Activated CD4-positive, CD25-positive, alpha-beta regulatory T cell treated with anti-CD3 and anti-CD28 coated beads, Interleukin-2, amount 50 U/mL, for 24 hours (primary cell): ENCODE results near the gene MTA1.

Experiments
- ATAC-seq, 2 donors: fragments of 150-1000 bp; cut with Tn5 transposase; one replicate each; pipeline ENCODE4 v1.10.0; 2021; ENCODE audit warnings: mild to moderate bottlenecking in 1 of 2, moderate library complexity in 1 of 2

Gene MTA1

DNA sequence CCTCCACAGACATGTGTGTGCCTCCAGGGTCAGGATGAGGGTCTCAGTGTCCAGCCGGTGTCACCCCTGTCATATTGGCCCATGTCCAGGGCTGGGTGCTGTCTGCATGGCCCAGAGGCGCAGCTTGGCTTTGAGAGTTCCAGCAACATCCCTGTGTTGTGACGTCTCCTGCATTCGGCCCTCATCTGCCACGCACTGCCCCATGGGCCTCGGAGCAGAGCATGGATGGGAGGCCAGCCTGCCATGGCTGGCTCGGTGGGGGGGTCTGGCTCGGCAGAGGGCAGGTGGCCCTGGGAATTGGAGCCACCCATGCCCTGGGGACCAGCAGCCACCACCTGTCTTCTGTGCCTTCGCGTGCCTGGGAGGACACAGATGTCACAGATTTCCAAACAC, 32.1 kb upstream of the MTA1 start:
- ATAC-seq: no peak

DNA sequence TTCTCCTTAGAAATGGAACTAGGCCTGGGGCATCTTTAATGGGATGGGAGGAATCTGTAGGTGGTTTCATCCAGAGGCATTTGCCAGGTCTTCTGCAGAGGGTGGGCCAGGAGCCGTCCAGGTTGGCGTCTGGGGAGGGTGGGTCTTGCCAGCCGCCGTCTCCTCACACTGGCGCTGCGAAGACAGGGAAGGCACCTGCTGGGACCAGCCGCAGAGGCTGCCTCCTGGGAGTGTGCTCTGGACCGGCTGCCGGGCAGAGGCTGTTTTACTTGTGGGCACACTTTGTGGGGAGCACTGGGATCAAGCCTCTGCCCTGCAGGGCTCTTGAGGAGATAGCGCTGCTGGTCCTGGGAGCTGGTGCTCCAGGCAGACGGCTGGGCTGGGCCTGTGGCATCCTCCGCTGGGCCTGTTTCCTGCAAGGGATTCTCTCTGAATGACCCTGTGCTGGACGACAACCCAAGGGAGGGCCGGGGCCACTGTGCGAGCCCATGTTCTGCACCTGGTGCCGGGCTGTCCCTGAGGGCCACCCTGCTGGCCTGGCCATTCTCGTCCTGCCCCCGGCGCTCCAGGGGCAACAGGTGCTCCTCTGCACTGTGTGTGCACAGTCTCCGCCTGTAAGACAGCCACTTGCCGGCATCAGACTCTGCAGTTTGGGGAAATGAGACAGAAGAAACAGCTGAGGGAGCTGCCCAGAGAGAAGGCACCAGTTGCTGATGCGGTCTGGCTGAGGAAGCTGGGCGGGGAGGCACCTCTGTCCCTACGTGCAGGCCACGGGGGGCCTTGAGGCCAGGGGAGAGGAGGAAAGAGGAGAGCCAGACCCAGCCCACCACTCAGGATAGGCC, 31.3 kb upstream of the MTA1 start:
- no peak for ATAC-seq

DNA sequence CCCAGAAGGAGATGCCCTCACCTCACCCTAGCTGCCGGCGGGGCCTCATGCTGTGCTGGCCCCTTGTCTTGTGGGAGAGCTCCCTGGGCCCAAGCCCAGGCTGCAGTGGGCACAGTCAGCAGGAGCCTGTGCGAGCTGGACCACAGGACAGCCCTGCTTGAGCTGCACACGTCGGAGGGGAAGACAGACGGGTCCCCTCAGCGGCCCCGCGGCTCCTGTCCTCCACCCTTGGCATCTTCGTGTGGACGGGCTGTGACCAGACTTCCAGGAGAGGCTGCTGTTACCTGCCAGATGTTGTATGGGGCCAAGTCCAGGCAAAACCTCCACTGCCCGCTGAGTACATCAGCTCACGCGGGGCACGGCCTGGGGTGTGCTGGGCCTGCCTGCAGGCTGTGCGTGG, 30.7 kb upstream of the MTA1 start:
- ATAC-seq: no peak

DNA sequence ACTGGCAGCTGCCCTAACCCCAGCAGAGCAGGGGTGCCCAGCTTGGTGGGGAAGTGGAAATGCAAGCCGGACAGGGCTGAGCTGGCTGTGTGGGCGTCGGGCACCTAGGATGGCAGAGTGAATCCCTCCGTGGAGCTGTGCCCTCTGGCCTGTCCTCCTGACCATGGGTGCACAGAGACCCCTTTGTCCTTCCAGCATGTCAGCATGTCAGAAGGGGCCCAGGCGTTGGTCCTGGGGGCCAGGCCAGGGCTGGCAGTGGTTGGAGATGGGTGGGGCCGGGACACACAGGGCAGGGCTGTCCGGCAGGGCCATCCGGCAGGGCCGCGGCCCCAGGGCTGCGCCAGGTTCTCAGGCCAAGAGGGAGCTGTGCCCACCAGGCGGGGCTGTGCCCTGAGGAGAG, 30.1 kb upstream of the MTA1 start:
- ATAC-seq: no peak

DNA sequence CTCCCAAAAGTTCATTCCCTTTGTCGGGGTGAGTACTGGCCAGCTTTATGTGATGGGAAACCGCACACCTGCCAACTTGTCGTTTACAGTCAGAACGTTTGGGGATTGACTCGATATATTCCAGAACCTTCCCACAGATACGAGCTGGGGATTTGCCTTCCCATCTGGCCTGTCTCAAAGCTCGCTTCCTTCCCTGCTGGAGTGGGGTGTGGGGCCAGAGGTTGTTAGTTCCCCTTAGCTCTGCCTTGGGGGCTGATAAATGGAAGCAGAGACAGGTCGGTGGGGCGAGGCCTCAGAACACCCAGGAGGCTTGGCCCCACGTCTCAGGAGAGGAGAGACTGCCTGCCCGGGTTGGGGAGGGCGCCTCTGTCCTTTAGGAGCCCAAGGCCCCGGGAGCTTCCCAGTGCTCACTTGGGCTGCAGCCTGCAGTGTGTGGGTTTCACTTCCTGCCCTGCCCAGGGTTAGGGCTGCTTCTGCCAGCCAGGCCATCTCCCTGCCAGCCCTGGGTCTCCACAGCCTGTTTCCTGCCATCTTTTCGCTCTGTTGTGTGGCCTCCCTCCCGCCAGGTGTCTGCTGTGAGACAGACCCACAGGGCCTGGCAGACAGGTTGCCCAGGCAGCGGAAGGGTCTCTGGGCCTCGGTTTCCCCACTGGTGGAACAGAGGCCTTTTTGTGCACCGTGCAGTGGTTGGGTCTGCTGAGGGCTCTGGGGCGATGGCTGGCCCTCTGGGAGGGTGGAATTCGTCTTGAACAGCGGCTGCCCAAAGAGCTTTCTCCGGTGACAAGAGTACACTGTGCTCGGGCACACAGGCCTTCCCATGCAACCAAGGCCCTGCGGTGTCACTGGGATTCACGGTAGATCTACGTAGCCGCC, 29.4 kb upstream of the MTA1 start:
- peak in 1 of 2 donors; percentile 24 for ATAC-seq

DNA sequence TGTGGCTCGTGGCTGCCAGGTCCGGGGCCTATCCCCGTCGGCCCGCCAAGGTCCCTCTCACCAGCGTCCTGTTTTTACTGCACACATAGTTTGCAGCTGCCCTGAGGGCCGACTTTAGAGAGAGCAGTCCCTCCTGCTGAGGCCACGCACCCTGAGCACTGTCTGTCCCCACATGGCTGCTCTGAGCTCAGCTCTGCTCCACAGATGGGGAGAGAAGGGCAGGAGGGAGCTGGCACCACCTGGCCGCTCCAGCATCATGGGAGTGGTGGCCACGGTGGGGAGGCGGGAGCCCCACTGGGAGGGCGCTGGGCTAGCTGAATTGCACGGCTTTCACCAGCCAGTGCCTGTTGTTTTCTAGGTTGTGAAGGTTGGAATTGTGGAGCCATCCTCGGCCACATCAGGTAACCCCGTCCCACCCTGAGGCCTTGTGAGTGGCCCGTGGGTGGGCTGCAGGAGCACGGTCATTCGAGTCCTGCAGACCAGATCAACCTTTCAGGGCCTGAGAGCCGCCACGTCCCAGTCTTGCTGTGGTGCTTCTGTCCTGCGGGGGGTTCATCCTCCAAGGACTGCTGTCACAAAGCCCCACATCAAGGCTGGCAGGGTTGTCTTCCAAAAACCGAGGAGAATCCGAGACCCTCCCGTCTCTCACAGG, 28.7 kb upstream of the MTA1 start:
- no peak for ATAC-seq

DNA sequence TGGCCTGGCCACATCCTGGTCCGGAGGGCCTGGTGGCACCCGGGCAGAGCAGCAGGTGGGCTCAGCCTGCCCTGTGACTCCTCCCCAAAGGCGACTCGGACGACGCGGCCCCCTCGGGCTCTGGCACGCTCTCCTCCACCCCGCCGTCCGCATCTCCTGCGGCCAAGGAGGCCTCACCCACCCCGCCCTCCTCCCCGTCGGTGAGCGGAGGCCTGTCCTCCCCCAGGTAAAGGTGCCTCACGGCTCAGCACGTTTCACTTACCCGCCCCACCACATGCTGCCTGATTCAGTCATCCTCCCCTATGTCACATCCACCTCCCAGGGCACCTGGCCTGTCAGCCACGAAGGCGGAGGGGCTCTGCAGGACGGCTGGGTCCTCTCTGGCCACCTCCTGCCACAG, 28.1 kb upstream of the MTA1 start:
- no peak for ATAC-seq

DNA sequence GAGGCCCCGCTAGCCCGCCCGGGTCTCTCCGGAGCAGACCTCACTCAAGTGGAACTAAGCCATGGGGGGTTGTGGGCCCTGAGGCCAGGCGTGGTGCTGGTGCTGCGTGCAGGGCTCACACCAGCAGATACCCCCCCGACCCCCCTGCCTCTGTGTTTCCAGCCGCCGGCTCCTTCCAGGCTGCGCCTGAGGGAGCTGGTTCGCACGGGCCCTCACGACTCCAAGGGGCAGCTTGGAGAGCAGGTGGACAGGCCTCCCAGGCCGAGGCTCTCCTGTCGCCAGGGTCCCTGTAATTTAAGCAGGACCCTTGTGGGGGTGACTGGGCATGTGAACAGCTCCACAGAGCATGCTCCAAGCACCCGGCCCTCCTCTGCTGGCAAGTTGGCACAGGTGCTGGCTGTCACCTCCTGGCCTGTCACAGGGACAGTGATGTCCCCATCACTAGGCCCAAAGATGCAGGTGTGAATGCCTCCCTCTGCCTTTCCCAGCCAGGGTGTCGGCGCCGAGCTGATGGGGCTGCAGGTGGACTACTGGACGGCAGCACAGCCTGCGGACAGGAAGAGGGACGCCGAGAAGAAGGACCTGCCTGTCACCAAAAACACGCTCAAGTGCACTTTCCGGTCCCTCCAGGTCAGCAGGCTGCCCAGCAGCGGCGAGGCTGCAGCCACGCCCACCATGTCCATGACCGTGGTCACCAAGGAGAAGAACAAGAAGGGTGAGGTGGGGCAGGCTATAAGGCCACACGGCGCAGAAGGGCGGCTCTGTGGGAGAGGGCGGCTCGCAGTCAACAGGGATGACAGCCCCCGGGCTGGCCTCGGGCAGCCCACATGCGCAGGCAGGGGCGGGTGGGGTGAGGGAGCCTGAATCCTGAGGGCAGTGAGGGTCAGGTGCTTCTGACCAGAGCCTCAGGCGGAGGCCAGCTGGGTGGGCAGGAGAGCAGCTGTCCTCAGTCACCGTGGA, 27.2 kb upstream of the MTA1 start:
- no peak for ATAC-seq

DNA sequence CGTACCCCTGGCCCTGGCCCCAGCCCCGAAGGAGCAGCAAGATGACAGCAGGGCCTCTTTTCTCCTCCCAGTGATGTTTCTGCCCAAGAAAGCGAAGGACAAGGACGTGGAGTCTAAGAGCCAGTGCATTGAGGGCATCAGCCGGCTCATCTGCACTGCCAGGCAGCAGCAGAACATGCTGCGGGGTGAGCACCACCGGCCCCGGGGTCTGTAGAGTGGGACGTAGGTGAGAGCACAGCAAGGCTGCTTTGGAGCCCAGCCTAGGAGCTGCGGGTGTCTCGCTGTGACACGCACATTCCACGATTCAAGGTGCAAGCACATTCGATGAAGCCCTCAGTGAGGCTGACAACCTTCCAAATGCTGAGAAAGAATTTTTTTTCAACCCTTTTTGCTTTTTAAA, 26.5 kb upstream of the MTA1 start:
- no peak for ATAC-seq

DNA sequence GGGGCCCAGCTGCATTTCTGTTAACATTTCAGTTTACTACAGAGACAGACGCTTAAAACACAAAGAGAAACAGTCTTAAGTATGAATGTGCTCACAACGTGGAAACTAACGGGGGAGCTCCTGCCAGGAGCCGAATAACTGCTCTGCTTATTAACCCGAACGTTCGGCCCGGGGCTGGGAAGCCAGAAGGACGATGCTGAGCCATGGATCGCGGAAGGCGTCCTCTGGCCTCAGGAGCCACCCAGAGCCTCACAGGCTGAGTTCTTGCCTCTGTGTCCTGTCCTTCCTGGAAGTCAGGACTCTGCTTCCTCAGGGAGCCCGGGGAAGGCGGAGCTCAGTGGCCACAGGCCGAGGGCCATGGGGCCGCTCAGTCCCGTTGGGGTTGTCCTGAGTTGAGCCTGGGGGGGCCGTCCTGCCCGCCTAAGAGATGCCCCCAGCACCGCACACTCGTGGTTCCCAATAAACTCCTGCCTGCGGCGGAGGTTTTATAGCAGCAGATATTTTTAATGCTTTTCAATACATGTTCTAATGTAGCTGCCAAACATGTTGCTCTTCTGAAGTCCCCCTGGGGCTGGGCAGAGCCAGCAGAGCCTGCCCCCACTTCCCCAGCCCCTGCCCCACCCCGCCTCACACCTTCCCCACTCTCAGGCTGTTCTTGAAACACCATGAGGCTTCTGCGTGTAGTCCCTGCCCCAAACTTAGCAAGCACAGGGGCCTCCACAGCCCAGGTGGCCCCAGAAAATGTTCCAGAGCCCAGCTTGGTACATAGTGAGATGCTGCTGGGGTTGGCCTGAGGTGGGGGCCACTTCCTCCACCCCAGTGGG, 24.7 kb upstream of the MTA1 start:
- no peak for ATAC-seq

DNA sequence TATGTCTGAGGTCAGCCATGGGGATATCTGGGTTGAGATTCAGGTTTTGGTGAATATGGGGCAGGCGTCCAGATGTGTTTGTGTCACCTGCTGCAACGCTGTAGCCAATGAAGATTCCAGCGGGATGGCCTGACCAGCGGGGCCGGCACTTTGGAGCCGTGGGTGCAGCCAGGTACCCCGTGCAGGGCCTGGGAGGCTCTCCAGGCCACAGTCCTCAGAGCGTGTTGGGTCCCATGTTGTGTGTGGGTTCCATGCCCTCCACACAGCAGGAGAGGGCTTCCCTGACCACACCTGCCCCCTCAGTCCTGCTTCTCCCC, 24.1 kb upstream of the MTA1 start:
- ATAC-seq: no peak

DNA sequence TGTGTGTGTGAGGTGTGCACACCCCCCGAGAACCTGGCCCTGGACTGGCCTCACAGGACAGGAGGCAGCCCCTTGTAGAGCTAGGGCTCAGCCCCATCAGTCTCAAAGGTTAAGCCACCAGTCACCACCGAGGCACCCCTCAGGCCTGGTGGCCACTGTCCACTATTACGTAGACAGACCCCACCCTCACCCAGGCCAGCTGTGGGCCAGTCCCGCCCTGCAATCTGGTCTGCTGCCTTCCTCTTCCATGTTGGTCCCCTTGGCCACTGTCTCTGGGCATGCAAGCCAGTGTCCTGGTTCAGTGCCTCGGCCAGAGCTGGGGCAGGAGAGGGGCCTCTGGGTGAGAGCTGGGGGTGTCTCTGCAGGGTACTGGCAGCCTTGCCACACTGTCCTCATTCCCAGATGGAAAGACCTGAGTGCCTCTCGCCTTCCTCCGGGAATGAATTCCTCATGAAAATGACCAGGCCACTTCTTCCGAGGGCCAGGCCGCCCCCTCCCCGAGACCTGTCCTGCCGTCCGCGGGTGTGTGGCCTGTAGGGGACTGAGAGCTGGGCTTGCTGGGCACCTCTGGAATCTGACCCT, 22.2 kb upstream of the MTA1 start:
- ATAC-seq: no peak

DNA sequence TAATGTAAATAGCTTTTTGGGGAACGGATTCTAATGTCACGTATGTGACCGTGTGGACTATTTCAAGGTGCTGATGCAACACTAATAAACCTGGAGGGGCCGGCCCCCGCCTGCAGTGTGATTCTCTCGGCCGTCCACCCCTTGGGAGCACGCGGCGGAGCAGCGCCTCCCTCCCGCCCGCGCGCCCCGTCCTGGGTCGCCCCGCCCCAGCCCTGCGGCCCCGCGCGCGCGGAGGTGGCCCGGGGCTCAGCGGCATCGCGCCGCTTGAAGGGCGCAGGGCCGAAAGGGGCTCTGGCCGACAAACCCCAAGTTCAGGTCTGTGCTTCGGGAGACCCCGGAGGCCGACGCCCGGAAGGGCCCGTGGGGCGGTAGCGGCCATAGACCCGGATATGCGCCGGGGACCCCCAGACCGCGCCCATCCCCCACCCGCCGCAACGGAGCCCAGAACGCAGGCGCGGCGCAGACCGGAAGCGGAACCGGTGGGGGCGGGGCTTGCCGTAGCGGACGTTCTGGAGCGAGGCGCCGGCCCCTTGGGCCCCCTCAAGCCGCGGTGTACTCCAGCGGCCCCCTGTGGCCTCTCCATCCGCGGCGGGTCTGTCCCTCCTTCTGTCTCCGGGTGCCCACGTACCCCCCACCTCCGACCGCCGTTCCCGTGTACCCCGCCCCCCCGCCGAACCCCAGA, 21.4 kb upstream of the MTA1 start, which contains the start of gene TEX22:
Gene TEX22, plus strand, starts transcription at position 495 of the 682 bp plus-strand sequence. CDS start 803 bp downstream, outside the sequence.
- peak; percentile 86 to 87 for ATAC-seq

DNA sequence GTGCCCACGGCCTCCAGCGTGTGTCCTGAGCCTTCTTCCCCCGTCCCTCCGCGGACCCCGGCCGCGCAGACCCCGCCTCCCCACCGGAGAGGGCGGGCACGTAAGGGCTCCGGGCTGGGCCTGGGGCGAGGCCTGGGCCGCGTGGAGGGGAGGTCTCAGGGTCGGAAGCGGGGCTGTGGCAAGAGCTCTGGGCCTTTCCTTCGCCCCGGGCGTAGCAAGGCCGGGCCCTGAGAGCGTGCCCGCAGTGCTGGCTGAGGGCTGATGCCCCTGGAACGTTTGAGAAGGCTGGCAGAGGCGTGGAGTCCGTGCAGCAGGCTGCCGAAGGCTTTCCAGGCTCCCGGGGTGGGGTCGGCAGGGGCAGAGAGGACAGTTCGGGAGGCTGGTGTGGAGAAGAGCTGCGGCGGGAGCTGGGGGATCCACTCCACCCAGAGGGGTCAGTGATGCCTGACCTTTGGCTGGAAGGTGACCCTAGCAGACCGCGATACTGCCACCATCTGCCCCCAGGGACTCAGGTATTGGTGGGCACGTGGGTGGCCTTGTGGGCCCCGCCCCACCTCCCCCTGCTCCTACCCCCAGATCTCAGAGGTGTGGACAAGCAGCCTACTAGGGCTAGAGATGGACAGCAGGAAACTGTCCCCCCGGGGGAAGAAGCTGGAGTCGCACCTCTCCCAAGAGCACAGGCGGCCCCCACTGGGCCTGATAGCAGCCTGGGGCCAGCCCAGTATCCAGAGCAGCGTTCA, 20.7 kb upstream of the MTA1 start:
- peak; percentile 36 to 58 for ATAC-seq

DNA sequence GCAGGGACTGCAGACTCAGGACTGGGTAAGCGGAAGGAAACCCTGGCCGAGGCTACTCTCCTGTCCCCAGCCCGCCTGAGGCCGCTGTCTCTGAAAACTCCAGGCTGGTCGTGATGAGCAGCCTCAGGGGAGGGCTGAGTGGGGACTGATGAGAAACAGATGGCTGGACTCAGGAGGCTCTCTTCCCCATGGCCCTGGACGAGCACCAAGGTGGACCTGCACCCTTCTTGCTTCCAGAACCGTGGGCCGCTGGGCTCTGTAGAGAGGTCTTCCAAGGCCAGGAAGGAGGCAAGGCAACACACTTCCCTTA, 20.2 kb upstream of the MTA1 start:
- ATAC-seq: no peak

DNA sequence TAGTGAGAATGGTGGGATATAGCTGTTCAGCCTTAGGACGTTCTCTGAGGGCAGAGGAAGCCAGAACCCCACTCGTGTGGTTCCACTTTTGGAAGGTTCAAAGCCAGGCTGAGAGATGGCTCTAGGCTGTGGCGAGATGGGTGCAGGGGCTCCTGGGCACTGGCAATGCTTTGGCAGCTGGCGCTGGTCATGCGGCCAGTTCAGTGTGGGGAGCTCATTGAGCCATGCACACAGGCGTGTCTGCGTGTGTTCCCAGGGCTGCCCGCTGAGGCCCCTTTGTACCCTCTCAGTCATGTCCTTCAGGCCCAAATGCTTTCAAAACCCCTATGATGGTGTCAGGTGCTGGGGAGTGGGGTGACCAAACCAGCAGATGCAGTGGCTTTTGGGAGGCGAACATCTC, 19.6 kb upstream of the MTA1 start:
- no peak for ATAC-seq

DNA sequence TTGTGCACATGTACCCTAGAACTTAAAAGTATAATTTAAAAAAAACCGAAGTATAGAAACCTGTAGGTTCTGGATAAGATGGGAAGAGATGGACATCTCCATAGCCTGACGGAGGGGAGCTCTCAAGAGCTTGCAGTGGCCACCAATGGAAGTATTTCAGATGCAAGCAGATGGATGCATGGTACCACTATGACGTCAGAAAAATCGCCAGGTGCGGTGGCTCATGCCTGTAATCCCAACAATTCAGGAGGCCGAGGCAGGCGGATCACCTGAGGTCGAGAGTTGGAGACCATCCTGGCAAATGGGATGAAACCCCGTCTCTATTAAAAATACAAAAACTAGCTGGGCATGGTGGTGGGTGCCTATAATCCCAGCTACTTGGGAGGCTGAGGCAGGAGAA, 17.9 kb upstream of the MTA1 start:
- ATAC-seq: no peak

DNA sequence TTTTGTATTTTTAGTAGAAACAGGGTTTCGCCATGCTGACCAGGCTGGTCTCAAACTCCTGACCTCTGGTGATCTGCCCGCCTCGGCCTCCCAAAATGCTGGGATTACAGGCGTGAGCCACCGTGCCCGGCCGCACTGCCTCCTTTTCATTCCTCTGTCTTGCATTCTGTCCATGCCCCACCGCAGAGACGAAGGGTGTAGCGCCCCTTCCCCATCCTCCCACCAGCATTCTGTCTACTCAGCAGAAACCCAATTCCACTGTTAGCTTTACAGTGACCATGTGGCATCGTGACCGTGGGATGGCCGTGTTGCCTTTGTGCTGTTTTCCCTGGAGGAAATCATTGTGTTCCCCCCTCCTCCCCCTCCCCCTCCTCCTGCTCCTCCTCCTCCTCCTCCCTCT, 11.0 kb upstream of the MTA1 start:
- ATAC-seq: no peak

DNA sequence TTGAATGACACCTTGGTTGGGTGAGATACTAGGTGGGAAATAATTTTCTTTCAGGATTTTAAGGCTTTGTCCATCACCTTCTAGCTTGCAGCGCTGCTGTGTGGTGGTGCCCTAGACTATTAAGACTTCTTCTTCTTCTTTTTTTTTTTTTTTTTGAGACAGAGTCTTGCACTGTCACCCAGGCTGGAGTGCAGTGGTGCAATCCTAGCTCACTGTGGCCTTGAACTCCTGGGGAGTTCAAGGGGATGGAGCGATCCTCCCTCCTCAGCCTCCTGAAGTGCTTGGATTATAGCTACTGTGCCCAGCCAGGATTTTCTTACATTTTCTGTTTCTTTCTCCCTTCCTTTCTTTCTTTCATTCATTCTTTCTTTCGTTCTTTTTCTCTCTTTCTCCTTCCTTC, 10.3 kb upstream of the MTA1 start:
- no peak for ATAC-seq

DNA sequence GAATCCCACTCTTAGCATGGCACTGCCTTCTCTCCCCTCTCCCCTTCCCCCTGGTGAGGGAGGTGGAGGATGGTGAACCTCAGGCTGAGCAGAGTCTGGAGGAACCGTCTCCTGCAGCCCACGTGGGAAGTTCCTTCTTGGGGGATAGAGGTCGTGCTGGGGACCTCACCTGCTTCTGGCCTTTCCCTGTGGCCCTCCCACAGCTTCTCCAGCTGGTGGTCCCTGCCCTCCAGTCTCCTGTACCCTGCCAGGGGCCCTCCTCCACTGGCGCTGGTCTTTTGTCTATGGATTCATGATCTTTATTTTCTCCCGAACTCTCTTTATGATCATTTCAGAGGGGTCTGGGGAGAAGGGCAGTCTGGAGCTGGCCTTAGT, 9.0 kb upstream of the MTA1 start:
- no peak for ATAC-seq
